ENCODE measurements around the gene COL26A1.
A peak's percentile ranks its signal among the peaks of the same experiment; 100 is the strongest.
"Not testable (repeated sequence)": the region's sequence is repeated elsewhere in the genome, so short reads cannot be mapped to it uniquely, and the experiment has no call there.

Gene COL26A1

GRCh38 chr7:101362334-101363195 lies at the start of gene COL26A1:
TSS of gene COL26A1 (plus strand) at chr7:101362875. CDS start at chr7:101363033, 158 bp downstream.
- DNase-seq = peak; percentile 87

GRCh38 chr7:101315336-101315735 lies 47.3 kb upstream of the COL26A1 start:
- peak; percentile 68 for DNase-seq

- no peak for DNase-seq
Observed at GRCh38 chr7:101319401-101319800, 43.3 kb upstream of the COL26A1 start.

- DNase-seq = peak; percentile 95
Observed at GRCh38 chr7:101321491-101322401, 40.9 kb upstream of the COL26A1 start, which contains the start of gene IFT22. TSS of gene IFT22 (minus strand) at chr7:101321812. CDS start at chr7:101321709, 103 bp downstream.

GRCh38 chr7:101328159-101328558 lies 34.5 kb upstream of the COL26A1 start:
- DNase-seq = no peak

DNA sequence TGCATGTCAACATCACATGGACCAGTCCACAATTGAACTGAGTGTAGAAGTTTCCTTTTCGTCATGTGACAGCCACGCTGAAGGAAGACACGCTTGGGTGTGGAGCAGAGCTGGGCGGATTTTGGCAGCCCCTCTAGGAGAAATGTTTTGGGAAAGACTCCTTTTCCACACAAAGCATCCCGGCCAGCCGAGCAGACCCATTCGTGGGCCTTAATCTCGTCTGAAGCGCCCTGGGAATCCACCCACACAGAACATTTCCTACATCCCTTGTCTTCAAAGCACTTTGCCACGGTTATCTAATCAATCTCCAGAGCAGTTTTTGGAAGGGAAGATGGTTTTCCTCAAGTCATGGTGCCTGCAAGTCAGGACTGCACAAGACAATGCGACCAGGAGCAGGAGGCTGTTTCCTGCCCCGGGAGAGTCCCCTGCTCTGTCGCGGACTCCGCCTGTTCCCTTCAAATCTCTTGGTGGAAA lies 32.6 kb upstream of the COL26A1 start:
- DNase-seq = peak; percentile 79

GRCh38 chr7:101332026-101332425 lies 30.6 kb upstream of the COL26A1 start:
- no peak for DNase-seq

DNA sequence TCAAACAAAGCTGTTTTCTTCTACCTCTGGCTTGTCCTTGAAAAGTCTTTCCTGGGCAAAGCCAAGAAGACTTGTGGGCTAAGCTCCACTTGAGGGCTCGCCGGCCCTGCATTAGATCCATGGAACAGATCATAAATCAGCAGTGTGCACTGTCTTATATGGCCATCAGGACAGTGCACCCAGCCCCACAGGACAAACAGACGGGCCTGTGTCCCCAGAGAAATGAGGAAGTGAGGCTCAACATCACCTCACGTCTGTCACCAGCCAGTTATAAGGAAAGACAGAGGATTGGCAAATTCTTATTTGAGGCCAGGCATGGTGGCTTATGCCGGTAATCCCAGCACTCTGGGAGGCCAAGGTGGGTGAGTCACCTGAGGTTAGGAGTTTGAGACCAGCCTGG lies 28.8 kb upstream of the COL26A1 start:
- DNase-seq = no peak

GRCh38 chr7:101340379-101340778 lies 22.3 kb upstream of the COL26A1 start:
- no peak for DNase-seq

DNA sequence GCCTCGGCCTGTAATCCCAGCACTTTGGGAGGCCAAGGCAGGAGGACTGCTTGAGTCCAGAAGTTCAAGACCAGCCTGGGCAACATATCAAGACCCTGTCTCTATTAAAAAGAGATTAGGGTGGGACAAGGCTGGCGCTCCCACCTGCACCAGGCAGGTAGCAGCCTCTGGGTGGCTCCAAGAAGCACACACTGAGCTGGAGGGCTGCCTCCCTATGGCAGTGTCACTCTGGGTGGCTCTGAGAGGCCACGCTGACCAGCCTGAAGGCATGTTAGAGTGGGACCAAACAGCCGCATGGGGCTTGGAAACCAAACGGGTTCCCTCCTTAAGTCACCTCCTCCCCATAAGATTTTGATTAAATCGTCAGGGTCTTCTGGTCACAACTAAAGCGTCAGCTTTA lies 19.8 kb upstream of the COL26A1 start:
- no peak for DNase-seq

DNA sequence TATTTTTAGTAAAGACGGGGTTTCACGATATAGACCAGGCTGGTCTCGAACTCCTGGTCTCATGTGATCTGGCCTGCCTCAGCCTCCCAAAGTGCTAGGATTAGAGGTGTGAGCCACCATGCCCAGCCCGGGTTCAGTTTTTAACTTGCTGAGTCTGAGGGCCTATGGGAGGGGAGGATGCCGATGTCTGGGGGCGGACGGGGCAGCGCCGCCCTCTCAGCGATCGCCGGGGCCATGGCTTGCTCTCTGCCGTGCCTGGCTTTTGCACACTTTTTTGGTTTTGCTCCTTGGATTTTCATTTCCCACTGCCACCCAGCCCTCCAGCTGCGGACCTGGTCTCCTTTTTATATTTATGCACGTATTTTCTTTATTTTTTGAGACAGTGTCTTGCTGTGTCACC lies 15.2 kb upstream of the COL26A1 start:
- no peak for DNase-seq

DNA sequence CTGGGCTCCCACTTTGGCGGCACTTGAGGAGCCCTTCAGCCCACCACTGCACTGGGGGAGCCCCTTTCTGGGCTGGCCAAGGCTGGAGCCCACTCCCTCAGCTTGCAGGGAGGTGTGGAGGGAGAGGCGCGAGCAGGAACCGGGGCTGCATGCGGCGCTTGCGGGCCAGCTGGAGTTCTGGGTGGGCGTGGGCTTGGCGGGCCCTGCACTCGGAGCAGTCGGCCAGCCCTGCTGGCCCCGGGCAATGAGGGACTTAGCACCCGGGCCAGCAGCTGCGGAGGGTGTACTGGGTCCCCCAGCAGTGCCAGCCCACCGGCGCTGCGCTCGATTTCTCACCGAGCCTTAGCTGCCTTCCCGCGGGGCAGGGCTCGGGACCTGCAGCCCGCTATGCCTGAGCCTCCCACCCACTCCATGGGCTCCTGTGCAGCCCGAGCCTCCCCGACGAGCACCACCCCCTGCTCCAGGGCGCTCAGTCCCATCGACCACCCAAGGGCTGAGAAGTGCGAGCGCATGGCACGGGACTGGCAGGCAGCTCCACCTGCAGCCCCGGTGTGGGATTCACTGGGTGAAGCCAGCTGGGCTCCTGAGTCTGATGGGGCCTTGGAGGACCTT lies 14.1 kb upstream of the COL26A1 start:
- DNase-seq = not testable (repeated sequence)

DNA sequence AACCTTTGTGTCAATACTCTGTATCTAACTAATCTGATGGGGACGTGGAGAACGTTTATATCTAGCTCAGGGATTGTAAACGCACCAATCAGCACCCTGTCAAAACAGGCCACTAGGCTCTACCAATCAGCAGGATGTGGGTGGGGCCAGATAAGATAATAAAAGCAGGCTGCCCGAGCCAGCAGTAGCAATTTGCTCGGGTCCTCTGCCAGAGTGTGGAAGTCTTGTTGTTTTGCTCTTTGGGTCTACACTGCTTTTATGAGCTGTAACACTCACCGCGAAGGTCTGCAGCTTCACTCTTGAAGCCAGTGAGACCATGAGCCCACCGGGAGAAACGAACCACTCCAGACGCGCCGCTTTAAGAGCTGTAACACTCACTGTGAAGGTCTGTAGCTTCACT lies 13.4 kb upstream of the COL26A1 start:
- DNase-seq = not testable (repeated sequence)

DNA sequence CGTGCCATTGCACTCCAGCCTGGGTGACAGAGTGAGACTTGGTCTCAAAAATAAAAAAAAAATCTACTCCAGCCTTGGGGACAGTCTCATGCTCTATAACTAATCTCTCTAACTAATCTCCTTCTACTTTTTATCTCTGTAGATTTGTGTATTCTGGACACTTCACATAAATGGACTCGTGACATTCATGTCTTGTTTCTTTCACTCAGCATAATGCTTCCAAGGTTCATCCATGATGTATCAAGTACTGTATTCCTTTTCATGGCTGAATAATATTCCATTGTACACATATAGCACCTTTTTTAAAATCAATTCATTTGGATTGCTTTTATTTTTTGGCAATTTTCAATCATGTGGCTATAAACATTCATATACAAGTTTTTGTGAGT lies 9.8 kb upstream of the COL26A1 start:
- no peak for DNase-seq

DNA sequence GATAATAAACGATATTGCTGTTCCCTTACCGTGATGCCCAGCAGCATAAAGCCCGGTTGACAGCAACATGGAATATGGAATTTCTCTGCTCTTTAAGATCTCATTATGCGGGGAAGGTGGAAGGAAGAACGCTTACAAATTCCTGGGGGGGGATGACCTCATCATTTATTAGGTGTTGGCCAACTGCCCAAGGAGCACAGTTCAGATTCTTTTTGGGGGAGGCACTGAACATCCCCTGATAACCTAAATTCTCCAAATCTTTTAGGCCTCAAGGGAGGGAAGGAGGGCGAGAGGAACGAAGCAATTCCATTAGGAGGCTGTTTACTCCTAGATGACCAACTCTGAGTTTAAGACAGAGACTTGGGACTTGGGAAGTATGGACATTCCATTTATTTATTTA lies 5.2 kb upstream of the COL26A1 start:
- no peak for DNase-seq

- no peak for DNase-seq
Observed at GRCh38 chr7:101363196-101363733, 590 bp downstream of the COL26A1 start.

- DNase-seq = peak; percentile 88
Observed at GRCh38 chr7:101363734-101364374, 1.2 kb downstream of the COL26A1 start.

GRCh38 chr7:101365956-101366355 lies 3.3 kb downstream of the COL26A1 start:
- no peak for DNase-seq

GRCh38 chr7:101367676-101368075 lies 5.0 kb downstream of the COL26A1 start:
- no peak for DNase-seq

DNA sequence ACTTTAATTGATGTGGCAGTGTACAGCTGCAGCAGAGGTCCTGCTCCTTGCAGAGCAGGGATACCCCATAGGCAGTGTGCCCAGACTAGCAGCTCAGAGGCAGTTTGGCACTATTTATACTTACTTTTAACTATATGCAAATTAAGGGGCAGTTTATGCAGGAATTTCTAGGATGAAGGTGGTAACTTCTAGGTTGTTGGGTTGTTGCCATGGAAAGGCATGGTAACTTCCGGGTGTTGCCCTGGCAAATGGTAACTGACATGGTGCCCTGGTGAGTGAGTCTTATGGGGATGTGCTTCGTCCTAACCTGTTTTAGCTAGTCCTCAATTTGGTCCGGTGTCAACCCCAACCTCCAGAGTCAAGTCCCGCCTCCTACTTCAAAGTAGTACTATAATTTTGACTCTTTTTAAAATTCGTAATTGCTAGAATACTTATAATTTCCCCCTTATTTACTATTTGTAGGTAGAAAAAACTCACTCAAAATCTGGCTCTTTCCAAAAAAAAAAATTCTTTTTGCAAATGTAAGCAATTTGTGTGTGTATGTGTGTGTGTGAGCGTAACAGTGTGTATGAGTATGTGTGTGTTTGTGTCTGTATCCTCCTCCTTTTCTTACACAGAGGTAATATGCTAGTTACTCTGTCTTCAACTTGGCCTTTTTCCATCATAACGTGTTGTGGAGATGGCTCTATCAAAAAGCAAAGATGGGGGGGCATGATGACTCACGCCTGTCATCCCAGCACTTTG lies 5.9 kb downstream of the COL26A1 start:
- no peak for DNase-seq

- no peak for DNase-seq
Observed at GRCh38 chr7:101370836-101371235, 8.2 kb downstream of the COL26A1 start.
